NCI-H1048 (cell line): Measurements from ENCODE around the gene PCDHGB5.
"Not testable (repeated sequence)": the region's sequence is repeated elsewhere in the genome, so short reads cannot be mapped to it uniquely, and the experiment has no call there.

ENCODE experiments used
- DNase-seq: peaks from one replicate; lab custom pipeline; 2025; lab: John Stamatoyannopoulos, UW

PCDHGB5 gene

GRCh38 chr5:141382469-141383294, 15.1 kb upstream of the PCDHGB5 start, which contains the start of gene PCDHGA7:
PCDHGA7 (plus strand) TSS chr5:141382742; CDS start chr5:141382900, 158 bp downstream.
- no peak for DNase-seq

- no peak for DNase-seq
Observed at GRCh38 chr5:141383345-141383744, 14.4 kb upstream of the PCDHGB5 start.

- no peak for DNase-seq
Observed at GRCh38 chr5:141384471-141385267, 13.1 kb upstream of the PCDHGB5 start.

DNA sequence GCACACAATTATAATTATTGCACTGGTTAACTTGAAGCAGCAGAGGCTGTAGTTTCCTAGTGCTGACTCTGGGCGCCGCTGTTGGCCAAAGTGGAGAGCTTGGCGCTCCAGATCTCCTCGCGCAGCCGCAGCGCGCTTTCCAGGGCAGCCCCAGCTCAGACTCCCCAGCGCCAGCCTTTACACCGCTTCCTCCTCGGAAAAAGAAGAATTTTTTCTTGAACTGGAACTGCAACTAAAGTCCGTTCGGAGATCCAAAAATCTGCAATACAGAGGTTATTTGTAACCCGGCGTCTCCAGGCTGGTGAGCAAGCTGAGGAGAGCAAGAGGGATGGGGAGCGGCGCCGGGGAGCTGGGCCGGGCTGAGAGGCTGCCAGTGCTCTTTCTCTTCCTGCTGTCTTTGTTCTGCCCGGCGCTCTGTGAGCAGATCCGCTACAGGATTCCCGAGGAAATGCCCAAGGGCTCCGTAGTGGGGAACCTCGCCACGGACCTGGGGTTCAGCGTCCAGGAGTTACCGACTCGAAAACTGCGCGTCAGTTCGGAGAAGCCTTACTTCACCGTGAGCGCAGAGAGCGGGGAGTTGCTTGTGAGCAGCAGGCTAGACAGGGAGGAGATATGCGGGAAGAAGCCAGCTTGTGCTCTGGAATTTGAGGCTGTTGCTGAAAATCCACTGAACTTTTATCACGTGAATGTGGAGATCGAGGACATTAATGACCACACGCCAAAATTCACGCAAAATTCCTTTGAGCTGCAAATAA, 10.0 kb upstream of the PCDHGB5 start, which contains the start of gene PCDHGB4:
TSS of gene PCDHGB4 (plus strand) at position 142 of the 755 bp plus-strand sequence. CDS start at position 329, 187 bp downstream.
- DNase-seq: not testable (repeated sequence)

DNA sequence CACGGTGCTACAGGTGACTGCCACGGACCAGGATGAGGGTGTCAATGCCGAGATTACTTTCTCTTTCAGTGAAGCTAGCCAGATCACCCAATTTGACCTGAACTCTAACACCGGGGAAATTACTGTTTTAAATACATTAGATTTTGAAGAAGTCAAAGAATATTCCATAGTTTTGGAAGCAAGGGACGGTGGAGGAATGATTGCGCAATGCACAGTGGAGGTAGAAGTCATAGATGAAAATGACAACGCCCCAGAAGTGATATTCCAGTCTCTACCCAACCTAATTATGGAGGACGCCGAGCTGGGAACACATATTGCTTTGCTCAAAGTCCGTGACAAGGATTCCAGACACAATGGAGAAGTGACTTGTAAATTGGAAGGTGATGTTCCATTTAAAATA, 9.1 kb upstream of the PCDHGB5 start:
- no peak for DNase-seq

DNA sequence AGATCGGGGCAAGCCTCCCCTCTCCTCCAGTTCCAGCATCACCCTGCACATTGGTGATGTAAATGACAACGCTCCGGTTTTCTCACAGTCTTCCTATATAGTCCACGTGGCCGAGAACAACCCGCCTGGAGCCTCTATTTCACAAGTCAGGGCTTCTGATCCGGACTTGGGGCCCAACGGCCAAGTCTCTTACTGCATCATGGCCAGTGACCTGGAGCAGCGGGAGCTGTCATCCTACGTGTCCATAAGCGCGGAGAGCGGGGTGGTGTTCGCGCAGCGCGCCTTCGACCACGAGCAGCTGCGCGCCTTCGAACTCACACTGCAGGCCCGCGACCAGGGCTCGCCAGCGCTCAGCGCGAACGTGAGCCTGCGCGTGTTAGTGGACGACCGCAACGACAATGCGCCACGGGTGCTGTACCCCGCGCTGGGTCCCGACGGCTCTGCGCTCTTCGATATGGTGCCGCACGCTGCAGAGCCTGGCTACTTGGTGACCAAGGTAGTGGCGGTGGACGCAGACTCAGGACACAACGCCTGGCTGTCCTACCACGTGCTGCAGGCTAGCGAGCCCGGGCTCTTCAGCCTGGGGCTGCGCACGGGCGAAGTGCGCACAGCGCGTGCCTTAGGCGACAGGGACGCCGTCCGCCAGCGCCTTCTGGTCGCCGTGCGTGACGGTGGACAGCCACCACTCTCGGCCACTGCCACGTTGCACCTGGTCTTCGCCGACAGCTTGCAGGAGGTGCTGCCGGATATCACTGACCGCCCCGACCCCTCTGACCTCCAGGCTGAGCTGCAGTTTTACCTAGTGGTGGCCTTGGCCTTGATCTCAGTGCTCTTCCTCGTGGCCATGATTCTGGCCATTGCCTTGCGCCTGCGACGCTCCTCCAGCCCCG, 8.3 kb upstream of the PCDHGB5 start:
- no peak for DNase-seq

DNA sequence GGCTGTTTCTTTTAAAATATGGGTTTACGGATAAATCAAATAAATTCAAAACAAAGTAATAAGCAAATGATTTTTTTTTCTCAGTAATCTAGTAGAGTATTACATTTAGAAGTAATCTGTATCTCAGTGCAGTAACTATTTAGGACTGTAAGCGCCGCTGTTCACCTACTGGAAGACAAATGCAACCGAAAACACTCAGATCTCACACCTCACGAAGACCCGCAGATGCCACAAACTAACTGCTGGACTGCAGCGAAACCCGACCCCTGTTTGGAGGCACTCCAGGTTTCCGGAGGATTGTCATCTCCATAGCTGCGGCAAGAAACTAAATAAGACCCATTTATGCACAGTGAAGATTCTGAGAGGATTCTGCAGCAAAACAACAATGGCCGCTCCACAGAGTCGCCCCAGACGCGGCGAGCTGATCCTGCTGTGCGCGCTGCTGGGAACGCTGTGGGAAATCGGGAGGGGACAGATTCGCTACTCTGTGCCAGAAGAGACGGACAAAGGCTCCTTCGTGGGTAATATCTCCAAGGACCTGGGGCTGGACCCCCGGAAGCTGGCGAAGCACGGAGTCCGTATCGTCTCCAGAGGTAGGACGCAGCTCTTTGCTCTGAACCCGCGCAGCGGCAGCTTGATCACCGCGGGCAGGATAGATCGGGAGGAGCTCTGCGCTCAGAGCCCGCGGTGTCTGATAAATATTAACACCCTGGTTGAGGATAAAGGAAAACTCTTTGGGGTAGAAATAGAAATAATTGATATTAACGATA, 5.1 kb upstream of the PCDHGB5 start, which contains the start of gene PCDHGA8:
TSS of gene PCDHGA8 (plus strand) at position 205 of the 770 bp plus-strand sequence. CDS start at position 386, 181 bp downstream.
- no peak for DNase-seq

- no peak for DNase-seq
Observed at GRCh38 chr5:141393267-141393666, 4.5 kb upstream of the PCDHGB5 start.

- not testable (repeated sequence) for DNase-seq
Observed at GRCh38 chr5:141394401-141395187, 3.2 kb upstream of the PCDHGB5 start.

DNA sequence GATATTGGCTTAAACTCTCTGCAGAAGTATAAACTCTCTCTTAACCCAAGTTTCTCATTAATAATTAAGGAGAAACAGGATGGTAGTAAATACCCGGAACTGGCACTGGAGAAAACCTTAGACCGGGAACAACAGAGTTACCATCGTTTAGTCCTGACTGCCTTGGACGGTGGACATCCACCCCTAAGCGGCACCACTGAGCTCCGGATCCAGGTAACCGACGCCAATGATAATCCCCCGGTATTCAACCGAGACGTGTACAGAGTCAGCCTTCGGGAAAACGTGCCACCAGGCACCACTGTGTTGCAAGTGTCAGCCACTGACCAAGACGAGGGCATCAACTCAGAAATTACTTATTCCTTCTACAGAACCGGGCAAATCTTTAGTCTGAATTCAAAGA, 861 bp downstream of the PCDHGB5 start:
- no peak for DNase-seq

- no peak for DNase-seq
Observed at GRCh38 chr5:141399555-141400258, 2.0 kb downstream of the PCDHGB5 start.

- no peak for DNase-seq
Observed at GRCh38 chr5:141402553-141403243, 5.0 kb downstream of the PCDHGB5 start, which contains the start of gene PCDHGA9. PCDHGA9 (plus strand) TSS chr5:141402778; CDS start chr5:141402953, 175 bp downstream.

DNA sequence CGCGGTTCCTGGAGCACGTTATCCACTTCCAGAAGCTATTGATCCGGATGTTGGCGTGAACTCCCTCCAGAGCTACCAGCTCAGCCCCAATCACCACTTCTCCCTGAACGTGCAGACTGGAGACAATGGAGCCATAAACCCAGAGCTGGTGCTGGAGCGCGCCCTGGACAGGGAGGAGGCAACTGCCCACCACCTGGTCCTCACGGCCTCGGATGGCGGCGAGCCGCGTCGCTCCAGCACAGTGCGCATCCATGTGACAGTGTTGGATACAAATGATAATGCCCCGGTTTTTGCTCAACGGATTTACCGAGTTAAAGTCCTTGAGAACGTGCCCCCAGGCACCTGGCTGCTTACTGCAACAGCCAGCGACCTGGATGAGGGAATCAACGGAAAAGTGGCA, 5.6 kb downstream of the PCDHGB5 start:
- no peak for DNase-seq

DNA sequence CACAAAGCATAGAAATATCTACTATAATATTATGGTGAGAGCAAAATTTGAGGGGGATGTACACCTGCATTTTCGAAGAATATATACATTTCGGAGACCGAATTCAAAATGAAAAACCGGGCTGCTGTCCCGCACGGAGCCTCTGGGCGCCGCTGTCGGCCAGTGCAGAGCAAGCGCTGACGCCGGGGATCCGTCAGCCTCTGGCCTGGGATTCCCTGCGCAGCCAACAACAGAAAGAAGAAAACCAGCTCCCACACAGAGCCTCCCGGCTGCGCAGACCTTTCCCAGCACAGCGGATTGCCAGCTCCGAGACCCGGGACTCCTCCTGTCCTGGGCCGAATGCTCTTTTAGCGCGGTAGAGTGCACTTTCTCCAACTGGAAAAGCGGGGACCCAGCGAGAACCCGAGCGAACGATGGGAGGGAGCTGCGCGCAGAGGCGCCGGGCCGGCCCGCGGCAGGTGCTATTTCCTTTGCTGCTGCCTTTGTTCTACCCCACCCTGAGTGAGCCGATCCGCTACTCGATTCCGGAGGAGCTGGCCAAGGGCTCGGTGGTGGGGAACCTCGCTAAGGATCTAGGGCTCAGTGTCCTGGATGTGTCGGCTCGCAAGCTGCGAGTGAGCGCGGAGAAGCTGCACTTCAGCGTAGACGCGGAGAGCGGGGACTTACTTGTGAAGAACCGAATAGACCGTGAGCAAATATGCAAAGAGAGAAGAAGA, 10.2 kb downstream of the PCDHGB5 start, which contains the start of gene PCDHGB6:
TSS of gene PCDHGB6 (plus strand) at position 232 of the 716 bp plus-strand sequence. CDS start at position 414, 182 bp downstream.
- not testable (repeated sequence) for DNase-seq

DNA sequence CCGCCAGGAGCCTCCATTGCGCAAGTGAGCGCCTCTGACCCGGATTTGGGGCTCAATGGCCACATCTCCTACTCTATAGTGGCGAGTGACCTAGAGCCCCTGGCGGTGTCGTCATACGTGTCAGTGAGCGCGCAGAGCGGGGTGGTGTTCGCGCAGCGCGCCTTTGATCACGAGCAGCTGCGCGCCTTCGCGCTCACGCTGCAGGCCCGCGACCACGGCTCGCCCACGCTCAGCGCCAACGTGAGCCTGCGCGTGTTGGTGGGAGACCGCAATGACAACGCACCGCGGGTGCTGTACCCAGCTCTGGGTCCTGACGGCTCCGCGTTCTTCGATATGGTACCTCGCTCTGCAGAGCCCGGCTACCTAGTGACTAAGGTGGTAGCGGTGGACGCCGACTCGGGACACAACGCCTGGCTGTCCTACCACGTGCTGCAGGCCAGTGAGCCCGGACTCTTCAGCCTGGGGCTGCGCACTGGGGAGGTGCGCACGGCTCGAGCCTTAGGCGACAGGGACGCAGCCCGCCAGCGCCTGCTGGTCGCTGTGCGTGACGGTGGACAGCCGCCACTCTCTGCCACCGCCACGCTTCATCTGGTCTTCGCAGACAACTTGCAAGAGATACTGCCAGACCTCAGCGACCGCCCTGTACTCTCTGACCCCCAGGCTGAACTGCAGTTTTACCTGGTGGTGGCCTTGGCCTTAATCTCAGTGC, 12.0 kb downstream of the PCDHGB5 start:
- DNase-seq: no peak

DNA sequence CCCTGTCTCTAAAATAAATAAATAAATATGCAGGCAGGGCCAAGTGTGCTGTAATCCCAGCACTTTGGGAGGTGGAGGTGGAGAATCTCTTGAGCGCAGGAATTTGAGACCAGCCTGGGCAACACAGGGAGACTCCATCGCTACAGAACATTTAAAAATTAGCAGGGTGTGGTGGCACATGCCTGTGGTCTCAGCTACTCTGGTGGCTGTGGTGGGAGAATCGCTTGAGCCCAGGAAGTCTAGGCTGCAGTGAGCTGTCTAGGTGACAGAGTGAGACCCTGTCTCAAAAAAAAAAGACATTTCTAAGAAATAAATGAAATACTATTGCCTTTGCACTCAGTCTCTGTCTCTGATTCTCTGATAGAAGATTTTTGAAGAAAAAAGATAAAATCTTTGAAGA, 13.8 kb downstream of the PCDHGB5 start:
- DNase-seq: no peak
